ENCODE results near the gene PRICKLE2. TPM values are rescaled to one million over a fixed set of nuclear protein-coding genes. Genes with fewer than 3 reads are reported as not detected.

Gene PRICKLE2
- total RNA-seq, 1 experiment from 2014 or later = 0.26 TPM

DNA sequence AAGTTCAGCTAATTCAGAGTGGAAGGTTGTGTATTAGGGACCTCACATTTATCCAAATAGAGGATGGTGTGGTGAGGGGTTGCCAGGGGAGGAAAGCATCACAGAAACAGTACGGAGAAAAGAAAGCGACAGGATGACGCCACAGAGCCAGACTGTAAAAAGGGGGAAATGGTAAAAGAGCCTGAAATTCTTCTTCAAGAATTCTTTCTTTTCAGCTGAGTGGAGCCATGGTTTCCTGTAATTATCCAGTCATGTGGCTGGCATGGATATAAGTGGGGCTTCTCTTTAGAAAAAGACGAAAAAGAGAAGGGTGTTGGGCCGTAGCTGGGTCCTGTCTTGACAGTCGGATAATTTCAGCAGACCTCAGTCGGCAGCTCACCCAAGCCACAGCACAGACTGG lies 177.5 kb downstream of the PRICKLE2 start:
- Histone ChIP-seq H3K4me3 (ENCODE audit: low read depth in 2 of 2, low read length in 2 of 2) (no peak overlapping the region), H3K9me3 (ENCODE audit: control insufficient read depth, insufficient read depth, low read depth, low read length) (no peaks in the 10 kb centered on the region), H3K36me3 (ENCODE audit: control insufficient read depth, insufficient read depth, low read length) (no peaks in the 10 kb centered on the region), H3K27me3 (ENCODE audit: control insufficient read depth, insufficient read depth, low read length) (no peaks in the 10 kb centered on the region), H3K27ac (ENCODE audit: low read length) (no peak overlapping the region), H3K4me1 (ENCODE audit: control insufficient read depth, insufficient read depth, low read length) (no peaks in the 10 kb centered on the region)
- ATAC-seq (no peak), DNase-seq (ENCODE audit: low read depth, low spot score) (no peak)
- ChIA-PET POLR2A (no interaction called here), CTCF (no interaction called here)
- in situ Hi-C loops (cut with HindIII; ENCODE audit: low pct_unique_long_range_greater_than_20kb, low sequenced_read_pairs) = no loop called here
- no TSS peak for BruUV-seq (replicated peaks)
- no peak for TF ChIP-seq SIN3A (IDR thresholded peaks at IDR 0.05; ENCODE audit: borderline replicate concordance, insufficient read depth, low read depth, low read length)
- no peak for TF ChIP-seq REST (IDR thresholded peaks at IDR 0.05; ENCODE audit: insufficient read depth in 1 of 2, low read depth in 2 of 2, low read length in 1 of 2)
- TF ChIP-seq POLR2AphosphoS5 (IDR thresholded peaks at IDR 0.05; ENCODE audit: low read depth, low read length) = no peak
- no peak for TF ChIP-seq TCF7L2 (IDR thresholded peaks at IDR 0.05; ENCODE audit: low read depth, low read length)
- TF ChIP-seq CTCF (IDR thresholded peaks at IDR 0.05) = no peak
- intact Hi-C loops (cut with micrococcal nuclease; ENCODE audit: unreplicated experiment) = no loop called here

DNA sequence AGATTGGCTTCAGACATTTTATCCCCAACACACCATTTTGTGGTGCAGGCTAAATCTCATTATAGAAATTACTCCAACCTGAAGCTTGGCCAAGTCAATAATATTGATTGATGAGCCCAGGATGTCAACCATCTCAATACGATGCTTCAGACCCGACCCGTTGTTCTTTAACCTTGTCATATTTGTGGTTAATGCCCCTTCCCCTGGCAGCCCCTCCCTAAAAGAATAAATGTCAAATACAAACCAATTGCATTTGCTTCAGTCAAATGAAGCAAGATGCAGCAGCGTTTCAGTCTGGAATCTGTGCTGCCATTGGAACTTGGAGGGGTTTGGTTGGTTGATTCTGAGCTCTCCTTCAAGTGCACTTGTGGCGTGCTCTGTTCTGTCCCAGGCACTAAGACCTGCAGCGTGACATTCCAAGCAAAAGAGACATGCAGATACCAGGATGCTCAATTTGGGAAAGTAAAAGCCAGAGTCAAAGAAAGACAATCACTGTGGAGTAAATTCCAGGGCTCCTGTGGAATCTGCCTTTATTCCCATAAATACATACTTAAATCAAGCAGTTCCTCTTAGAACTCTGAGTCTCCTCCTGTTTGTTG lies 178.2 kb downstream of the PRICKLE2 start:
- BruUV-seq (replicated peaks) = no TSS peak
- DNase-seq (ENCODE audit: low read depth, low spot score) = no peak
- ATAC-seq = no peak
- Histone ChIP-seq H3K27me3 (ENCODE audit: control insufficient read depth, insufficient read depth, low read length) (no peaks in the 10 kb centered on the region), H3K36me3 (ENCODE audit: control insufficient read depth, insufficient read depth, low read length) (no peaks in the 10 kb centered on the region), H3K9me3 (ENCODE audit: control insufficient read depth, insufficient read depth, low read depth, low read length) (no peaks in the 10 kb centered on the region), H3K27ac (ENCODE audit: low read length) (no peak overlapping the region), H3K4me3 (ENCODE audit: low read depth in 2 of 2, low read length in 2 of 2) (no peak overlapping the region), H3K4me1 (ENCODE audit: control insufficient read depth, insufficient read depth, low read length) (no peaks in the 10 kb centered on the region)
- ChIA-PET CTCF (no interaction called here), POLR2A (no interaction called here)
- in situ Hi-C loops (cut with HindIII; ENCODE audit: low pct_unique_long_range_greater_than_20kb, low sequenced_read_pairs) (no loop called here), intact Hi-C loops (cut with micrococcal nuclease; ENCODE audit: unreplicated experiment) (no loop called here)
- TF ChIP-seq REST (IDR thresholded peaks at IDR 0.05; ENCODE audit: insufficient read depth in 1 of 2, low read depth in 2 of 2, low read length in 1 of 2) = no peak
